Measurements from ENCODE around the gene UBE3B.

GRCh38 chr12:109481863-109482262, 4.4 kb downstream of the UBE3B start:
- TF ChIP-seq CTCF (IDR thresholded peaks at IDR 0.05): no peak
- no peak for TF ChIP-seq POLR2A (IDR thresholded peaks at IDR 0.05)
